Large intestine (tissue), 3 donors: ENCODE data around the gene TNFSF13B. TPM values are rescaled to one million over a fixed set of nuclear protein-coding genes. Genes with fewer than 3 reads are reported as not detected.

Experiments used
- DNase-seq, 2 donors: peaks; one replicate each; pipeline versions ENCODE4 v3.0.0 to v3.0.0-alpha.2; 2013
- H3K27ac ChIP-seq: one replicate; pipeline ENCODE4 v1.5.1; 2013; ENCODE audit warnings: low read length
- H3K27me3 ChIP-seq: 2 replicates; pipeline ENCODE4 v1.6.1; 2013; ENCODE audit warnings: low read length; ENCODE audit not compliant: control insufficient read depth, insufficient read depth
- H3K36me3 ChIP-seq: 2 replicates; pipeline ENCODE4 v1.6.1; 2013; ENCODE audit warnings: low read length; ENCODE audit not compliant: control insufficient read depth, insufficient read depth
- H3K4me1 ChIP-seq: one replicate; pipeline ENCODE4 v1.6.1; 2013; ENCODE audit warnings: low read length; ENCODE audit not compliant: control insufficient read depth, insufficient read depth
- H3K4me3 ChIP-seq: one replicate; pipeline ENCODE4 v1.5.1; 2013; ENCODE audit warnings: low read length
- H3K9me3 ChIP-seq: one replicate; pipeline ENCODE4 v1.6.1; 2013; ENCODE audit warnings: mild to moderate bottlenecking, low read depth, low read length, moderate library complexity; ENCODE audit not compliant: control insufficient read depth
- WGBS: methylation state at CpG from one replicate; pipeline ENCODE4 v1.1.5; 2013; ENCODE audit warnings: low lambda C conversion rate; ENCODE audit not compliant: insufficient coverage; 5-methylcytosine and 5-hydroxymethylcytosine counted together
- polyA plus RNA-seq: library from polyadenylated mRNA; unstranded; fragments of 120-200 nt; gene quantifications from one replicate; pipeline ENCODE4 v1.2.1, GENCODE V29; 2013

Gene TNFSF13B
- polyA plus RNA-seq, 1 donor = 2.9 TPM

- H3K4me3 ChIP-seq = no peak overlapping the region
- no CpG with 5 or more reads among the region's 3 CpGs for WGBS
- no peak overlapping the region for H3K27ac ChIP-seq
- peak in 1 of 2 donors; percentile 14 for DNase-seq
- no peaks in the 10 kb centered on the region for H3K4me1 ChIP-seq
- H3K27me3 ChIP-seq = no peaks in the 10 kb centered on the region
- H3K36me3 ChIP-seq = no peaks in the 10 kb centered on the region
- no peaks in the 10 kb centered on the region for H3K9me3 ChIP-seq
These were observed 43.9 kb downstream of the TNFSF13B start for GRCh38 chr13:108313382-108313781.

GRCh38 chr13:108315273-108315672, 45.8 kb downstream of the TNFSF13B start:
- Histone ChIP-seq H3K4me1 (no peaks in the 10 kb centered on the region), H3K36me3 (no peaks in the 10 kb centered on the region), H3K9me3 (no peaks in the 10 kb centered on the region), H3K4me3 (no peak overlapping the region), H3K27me3 (no peaks in the 10 kb centered on the region), H3K27ac (no peak overlapping the region)
- DNase-seq = no peak
- WGBS = no CpG with 5 or more reads among the region's 5 CpGs

- H3K27me3 ChIP-seq = no peaks in the 10 kb centered on the region
- WGBS = no CpG with 5 or more reads among the region's 3 CpGs
- H3K4me3 ChIP-seq = no peak overlapping the region
- H3K27ac ChIP-seq = no peak overlapping the region
- no peaks in the 10 kb centered on the region for H3K9me3 ChIP-seq
- no peaks in the 10 kb centered on the region for H3K36me3 ChIP-seq
- H3K4me1 ChIP-seq = no peaks in the 10 kb centered on the region
- no peak for DNase-seq
These were observed 46.5 kb downstream of the TNFSF13B start for GRCh38 chr13:108315991-108316390.

- no peak for DNase-seq
- H3K36me3 ChIP-seq = no peaks in the 10 kb centered on the region
- no peaks in the 10 kb centered on the region for H3K27me3 ChIP-seq
- H3K4me1 ChIP-seq = no peaks in the 10 kb centered on the region
- H3K4me3 ChIP-seq = no peak overlapping the region
- WGBS = 75% methylated on average over 2 of the region's 4 CpGs
- H3K9me3 ChIP-seq = no peaks in the 10 kb centered on the region
- no peak overlapping the region for H3K27ac ChIP-seq
These were observed 46.9 kb downstream of the TNFSF13B start for GRCh38 chr13:108316413-108316812.

GRCh38 chr13:108322206-108322824, 52.8 kb downstream of the TNFSF13B start:
- Histone ChIP-seq H3K27me3 (no peaks in the 10 kb centered on the region), H3K4me3 (no peak overlapping the region), H3K27ac (no peak overlapping the region), H3K36me3 (no peaks in the 10 kb centered on the region), H3K9me3 (no peaks in the 10 kb centered on the region), H3K4me1 (no peaks in the 10 kb centered on the region)
- peak; percentile 9 to 20 for DNase-seq
- WGBS = no CpG with 5 or more reads among the region's 2 CpGs

GRCh38 chr13:108323031-108323430, 53.5 kb downstream of the TNFSF13B start:
- H3K4me1 ChIP-seq = no peaks in the 10 kb centered on the region
- no peak for DNase-seq
- H3K27ac ChIP-seq = no peak overlapping the region

GRCh38 chr13:108325863-108326262, 56.3 kb downstream of the TNFSF13B start:
- Histone ChIP-seq H3K27ac (no peak overlapping the region), H3K9me3 (no peaks in the 10 kb centered on the region), H3K4me3 (no peak overlapping the region), H3K4me1 (no peaks in the 10 kb centered on the region), H3K27me3 (no peaks in the 10 kb centered on the region), H3K36me3 (no peaks in the 10 kb centered on the region)
- peak in 1 of 2 donors; percentile 7 for DNase-seq

More at GRCh38 chr13:108323031-108323430, 53.5 kb downstream of the TNFSF13B start:
- no peak overlapping the region for H3K4me3 ChIP-seq
- WGBS = no CpG with 5 or more reads among the region's 2 CpGs
- no peaks in the 10 kb centered on the region for H3K27me3 ChIP-seq
- no peaks in the 10 kb centered on the region for H3K9me3 ChIP-seq
- no peaks in the 10 kb centered on the region for H3K36me3 ChIP-seq

- peak in 1 of 2 donors; percentile 33 for DNase-seq
- H3K36me3 ChIP-seq = no peaks in the 10 kb centered on the region
- no peaks in the 10 kb centered on the region for H3K4me1 ChIP-seq
- no peak overlapping the region for H3K27ac ChIP-seq
- H3K9me3 ChIP-seq = no peaks in the 10 kb centered on the region
- H3K4me3 ChIP-seq = no peak overlapping the region
- 80% methylated on average over 1 of the region's 6 CpGs for whole genome bisulfite sequencing
- no peaks in the 10 kb centered on the region for H3K27me3 ChIP-seq
These were observed 56.8 kb downstream of the TNFSF13B start for GRCh38 chr13:108326309-108326708.

- DNase-seq = no peak
- Histone ChIP-seq H3K9me3 (no peaks in the 10 kb centered on the region), H3K4me1 (no peaks in the 10 kb centered on the region), H3K4me3 (no peak overlapping the region), H3K27ac (no peak overlapping the region), H3K27me3 (no peaks in the 10 kb centered on the region), H3K36me3 (no peaks in the 10 kb centered on the region)
- no CpG with 5 or more reads among the region's 1 CpG for WGBS
These were observed 59.3 kb downstream of the TNFSF13B start for GRCh38 chr13:108328848-108329247.

GRCh38 chr13:108332791-108333190, 63.3 kb downstream of the TNFSF13B start:
- no peaks in the 10 kb centered on the region for H3K36me3 ChIP-seq
- no peaks in the 10 kb centered on the region for H3K27me3 ChIP-seq
- H3K9me3 ChIP-seq = no peaks in the 10 kb centered on the region
- no peaks in the 10 kb centered on the region for H3K4me1 ChIP-seq
- H3K4me3 ChIP-seq = no peak overlapping the region
- no peak overlapping the region for H3K27ac ChIP-seq
- 100% methylated on average over 1 of the region's 5 CpGs for WGBS
- no peak for DNase-seq
